ENCODE data around the gene ROR1. TPM values are rescaled to one million over a fixed set of nuclear protein-coding genes. Genes with fewer than 3 reads are reported as not detected.

Gene ROR1
- total RNA-seq, 2 experiments from 2014 or later = 0.47 to 1.4 TPM

DNA sequence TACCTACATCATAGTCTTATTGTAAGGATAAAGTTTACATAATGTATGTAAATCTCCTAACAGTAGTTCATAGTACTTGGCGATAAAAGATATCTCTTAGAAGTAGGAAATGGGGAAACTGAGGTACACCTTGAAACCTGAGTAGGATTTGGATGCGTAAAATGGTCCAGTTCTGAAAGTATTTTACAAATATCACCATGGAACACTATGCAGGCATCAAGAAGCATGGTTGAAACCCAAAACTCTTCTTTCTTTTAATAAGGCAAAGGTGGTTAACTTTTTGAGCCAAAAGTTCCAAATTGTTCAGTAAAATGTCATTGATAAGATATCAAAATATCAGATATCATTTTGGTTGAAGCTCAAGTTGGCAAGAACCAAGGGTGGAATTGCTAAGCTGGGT lies 46.0 kb downstream of the ROR1 start:
- Histone ChIP-seq H3K9me2 (ENCODE audit: insufficient read depth, low read length) (no peaks in the 10 kb centered on the region), H3K4me2 (ENCODE audit: low read length) (no peak overlapping the region), H2AFZ (ENCODE audit: low read length) (no peak overlapping the region), H4K20me1 (ENCODE audit: insufficient read depth, low read length) (no peaks in the 10 kb centered on the region), H3K9me3 (ENCODE audit: low read length) (no peaks in the 10 kb centered on the region), H3K4me1 (ENCODE audit: insufficient read depth, low read length, poor library complexity, severe bottlenecking) (no peaks in the 10 kb centered on the region), H3K27ac (ENCODE audit: low read depth, low read length, poor library complexity, severe bottlenecking) (no peak overlapping the region), H3K4me3 (ENCODE audit: low read depth, low read length, poor library complexity, severe bottlenecking) (no peak overlapping the region), H3K36me3 (ENCODE audit: insufficient read depth, low read length) (no peaks in the 10 kb centered on the region), H3K79me2 (ENCODE audit: insufficient read depth, low read depth, low read length) (no peaks in the 10 kb centered on the region)
- no peak for TF ChIP-seq EZH2phosphoT487 (IDR thresholded peaks at IDR 0.05; ENCODE audit: borderline replicate concordance, low read depth, low read length)
- TF ChIP-seq, protein P1, sequence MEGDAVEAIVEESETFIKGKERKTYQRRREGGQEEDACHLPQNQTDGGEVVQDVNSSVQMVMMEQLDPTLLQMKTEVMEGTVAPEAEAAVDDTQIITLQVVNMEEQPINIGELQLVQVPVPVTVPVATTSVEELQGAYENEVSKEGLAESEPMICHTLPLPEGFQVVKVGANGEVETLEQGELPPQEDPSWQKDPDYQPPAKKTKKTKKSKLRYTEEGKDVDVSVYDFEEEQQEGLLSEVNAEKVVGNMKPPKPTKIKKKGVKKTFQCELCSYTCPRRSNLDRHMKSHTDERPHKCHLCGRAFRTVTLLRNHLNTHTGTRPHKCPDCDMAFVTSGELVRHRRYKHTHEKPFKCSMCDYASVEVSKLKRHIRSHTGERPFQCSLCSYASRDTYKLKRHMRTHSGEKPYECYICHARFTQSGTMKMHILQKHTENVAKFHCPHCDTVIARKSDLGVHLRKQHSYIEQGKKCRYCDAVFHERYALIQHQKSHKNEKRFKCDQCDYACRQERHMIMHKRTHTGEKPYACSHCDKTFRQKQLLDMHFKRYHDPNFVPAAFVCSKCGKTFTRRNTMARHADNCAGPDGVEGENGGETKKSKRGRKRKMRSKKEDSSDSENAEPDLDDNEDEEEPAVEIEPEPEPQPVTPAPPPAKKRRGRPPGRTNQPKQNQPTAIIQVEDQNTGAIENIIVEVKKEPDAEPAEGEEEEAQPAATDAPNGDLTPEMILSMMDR (conservative IDR thresholded peaks at IDR 0.05; ENCODE audit: low read length) = no peak
- CTCF ChIA-PET (ENCODE audit: unreplicated experiment) = no interaction called here
- POLR2A ChIA-PET = interaction anchor here (0.9 kb wide), 1 partner anchor 245 kb away, joined by 3 read pairs; no protein-coding TSS in a partner anchor
- intact Hi-C loops (cut with micrococcal nuclease; ENCODE audit: unreplicated experiment) = loop anchor here (10.0 kb wide), 2 partner anchors 225 to 295 kb away; partner anchors contain the start of genes EFCAB7, ITGB3BP and PGM1
- BruUV-seq (replicated peaks) = no TSS peak
- DNase-seq (ENCODE audit: low spot score) = no peak

- Histone ChIP-seq H3K4me2 (ENCODE audit: low read length) (no peak overlapping the region), H3K27ac (ENCODE audit: low read depth, low read length, poor library complexity, severe bottlenecking) (no peak overlapping the region), H4K20me1 (ENCODE audit: insufficient read depth, low read length) (no peaks in the 10 kb centered on the region), H3K4me3 (ENCODE audit: low read depth, low read length, poor library complexity, severe bottlenecking) (no peak overlapping the region), H3K4me1 (ENCODE audit: insufficient read depth, low read length, poor library complexity, severe bottlenecking) (no peaks in the 10 kb centered on the region), H2AFZ (ENCODE audit: low read length) (no peak overlapping the region), H3K79me2 (ENCODE audit: insufficient read depth, low read depth, low read length) (no peaks in the 10 kb centered on the region), H3K36me3 (ENCODE audit: insufficient read depth, low read length) (no peaks in the 10 kb centered on the region), H3K9me3 (ENCODE audit: low read length) (no peaks in the 10 kb centered on the region), H3K9me2 (ENCODE audit: insufficient read depth, low read length) (no peaks in the 10 kb centered on the region)
- intact Hi-C loops (cut with micrococcal nuclease; ENCODE audit: unreplicated experiment) = loop anchor here (10.0 kb wide), 2 partner anchors 227 to 297 kb away; partner anchors contain the start of genes EFCAB7, ITGB3BP and PGM1
- ChIA-PET CTCF (ENCODE audit: unreplicated experiment) (interaction anchor here (1.4 kb wide), 1 partner anchor 16 kb away, joined by 3 read pairs; no protein-coding TSS in a partner anchor), POLR2A (interaction anchor here (0.7 to 1.2 kb wide), 3 partner anchors 9 to 1137 kb away, joined by 3 read pairs; no protein-coding TSS in a partner anchor)
- BruUV-seq (replicated peaks) = no TSS peak
- no peak for DNase-seq (ENCODE audit: low spot score)
- TF ChIP-seq, protein P1 (conservative IDR thresholded peaks at IDR 0.05; ENCODE audit: low read length) = no peak
- TF ChIP-seq EZH2phosphoT487 (IDR thresholded peaks at IDR 0.05; ENCODE audit: borderline replicate concordance, low read depth, low read length) = no peak
Measured at GRCh38 chr1:63821091-63822005, 47.5 kb downstream of the ROR1 start.

Measured in OCI-LY7 (cell line).